ENCODE measurements around the gene AP2B1.

DNA sequence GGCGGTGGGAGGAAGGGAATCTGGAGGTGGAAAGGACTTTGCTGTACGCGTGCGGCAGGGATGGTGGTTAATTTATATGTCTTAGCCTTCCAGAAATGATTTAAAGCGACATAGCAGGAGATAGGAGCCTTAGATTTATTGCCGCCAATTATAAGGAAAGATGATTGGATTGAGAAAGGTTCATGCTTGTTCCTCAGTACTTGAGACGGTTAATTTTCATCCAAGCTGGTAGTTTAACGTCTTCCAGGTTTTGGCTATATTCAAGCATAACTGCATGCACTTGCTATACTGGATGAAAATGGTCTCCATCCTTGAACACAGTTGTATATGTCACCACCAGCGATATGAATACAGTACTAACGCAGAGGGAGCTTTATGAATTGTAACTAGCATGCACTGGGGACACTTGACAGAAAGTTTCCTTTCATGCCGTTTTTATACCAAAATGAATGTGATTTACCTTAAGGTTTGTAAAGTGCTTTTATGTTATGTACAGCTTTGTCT is 8.1 kb upstream of the AP2B1 start:
- TF ChIP-seq, protein P1, sequence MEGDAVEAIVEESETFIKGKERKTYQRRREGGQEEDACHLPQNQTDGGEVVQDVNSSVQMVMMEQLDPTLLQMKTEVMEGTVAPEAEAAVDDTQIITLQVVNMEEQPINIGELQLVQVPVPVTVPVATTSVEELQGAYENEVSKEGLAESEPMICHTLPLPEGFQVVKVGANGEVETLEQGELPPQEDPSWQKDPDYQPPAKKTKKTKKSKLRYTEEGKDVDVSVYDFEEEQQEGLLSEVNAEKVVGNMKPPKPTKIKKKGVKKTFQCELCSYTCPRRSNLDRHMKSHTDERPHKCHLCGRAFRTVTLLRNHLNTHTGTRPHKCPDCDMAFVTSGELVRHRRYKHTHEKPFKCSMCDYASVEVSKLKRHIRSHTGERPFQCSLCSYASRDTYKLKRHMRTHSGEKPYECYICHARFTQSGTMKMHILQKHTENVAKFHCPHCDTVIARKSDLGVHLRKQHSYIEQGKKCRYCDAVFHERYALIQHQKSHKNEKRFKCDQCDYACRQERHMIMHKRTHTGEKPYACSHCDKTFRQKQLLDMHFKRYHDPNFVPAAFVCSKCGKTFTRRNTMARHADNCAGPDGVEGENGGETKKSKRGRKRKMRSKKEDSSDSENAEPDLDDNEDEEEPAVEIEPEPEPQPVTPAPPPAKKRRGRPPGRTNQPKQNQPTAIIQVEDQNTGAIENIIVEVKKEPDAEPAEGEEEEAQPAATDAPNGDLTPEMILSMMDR (IDR thresholded peaks at IDR 0.05): no peak
- TF ChIP-seq NR3C1 (CRISPR knock-in tag; conservative IDR thresholded peaks at IDR 0.05; ENCODE audit: low read depth) (no peak), RELA (CRISPR knock-in tag; IDR thresholded peaks at IDR 0.05; ENCODE audit: borderline replicate concordance) (no peak), ZNF423 (CRISPR knock-in tag; IDR thresholded peaks at IDR 0.05) (no peak), CBFB (CRISPR knock-in tag; IDR thresholded peaks at IDR 0.05; ENCODE audit: low read depth) (no peak), JUN (CRISPR knock-in tag; IDR thresholded peaks at IDR 0.05) (no peak), KAT7 (CRISPR knock-in tag; IDR thresholded peaks at IDR 0.05; ENCODE audit: borderline replicate concordance) (no peak), NFE2L1 (CRISPR knock-in tag; IDR thresholded peaks at IDR 0.05) (no peak), ZNF121 (CRISPR knock-in tag; IDR thresholded peaks at IDR 0.05) (no peak)
- TF ChIP-seq, protein P2, sequence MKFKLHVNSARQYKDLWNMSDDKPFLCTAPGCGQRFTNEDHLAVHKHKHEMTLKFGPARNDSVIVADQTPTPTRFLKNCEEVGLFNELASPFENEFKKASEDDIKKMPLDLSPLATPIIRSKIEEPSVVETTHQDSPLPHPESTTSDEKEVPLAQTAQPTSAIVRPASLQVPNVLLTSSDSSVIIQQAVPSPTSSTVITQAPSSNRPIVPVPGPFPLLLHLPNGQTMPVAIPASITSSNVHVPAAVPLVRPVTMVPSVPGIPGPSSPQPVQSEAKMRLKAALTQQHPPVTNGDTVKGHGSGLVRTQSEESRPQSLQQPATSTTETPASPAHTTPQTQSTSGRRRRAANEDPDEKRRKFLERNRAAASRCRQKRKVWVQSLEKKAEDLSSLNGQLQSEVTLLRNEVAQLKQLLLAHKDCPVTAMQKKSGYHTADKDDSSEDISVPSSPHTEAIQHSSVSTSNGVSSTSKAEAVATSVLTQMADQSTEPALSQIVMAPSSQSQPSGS (CRISPR knock-in tag; IDR thresholded peaks at IDR 0.05; ENCODE audit: borderline replicate concordance, low read depth): no peak
- TF ChIP-seq, protein P3, sequence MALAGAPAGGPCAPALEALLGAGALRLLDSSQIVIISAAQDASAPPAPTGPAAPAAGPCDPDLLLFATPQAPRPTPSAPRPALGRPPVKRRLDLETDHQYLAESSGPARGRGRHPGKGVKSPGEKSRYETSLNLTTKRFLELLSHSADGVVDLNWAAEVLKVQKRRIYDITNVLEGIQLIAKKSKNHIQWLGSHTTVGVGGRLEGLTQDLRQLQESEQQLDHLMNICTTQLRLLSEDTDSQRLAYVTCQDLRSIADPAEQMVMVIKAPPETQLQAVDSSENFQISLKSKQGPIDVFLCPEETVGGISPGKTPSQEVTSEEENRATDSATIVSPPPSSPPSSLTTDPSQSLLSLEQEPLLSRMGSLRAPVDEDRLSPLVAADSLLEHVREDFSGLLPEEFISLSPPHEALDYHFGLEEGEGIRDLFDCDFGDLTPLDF (CRISPR knock-in tag; IDR thresholded peaks at IDR 0.05): no peak
- TF ChIP-seq, protein P4, sequence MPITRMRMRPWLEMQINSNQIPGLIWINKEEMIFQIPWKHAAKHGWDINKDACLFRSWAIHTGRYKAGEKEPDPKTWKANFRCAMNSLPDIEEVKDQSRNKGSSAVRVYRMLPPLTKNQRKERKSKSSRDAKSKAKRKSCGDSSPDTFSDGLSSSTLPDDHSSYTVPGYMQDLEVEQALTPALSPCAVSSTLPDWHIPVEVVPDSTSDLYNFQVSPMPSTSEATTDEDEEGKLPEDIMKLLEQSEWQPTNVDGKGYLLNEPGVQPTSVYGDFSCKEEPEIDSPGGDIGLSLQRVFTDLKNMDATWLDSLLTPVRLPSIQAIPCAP (CRISPR knock-in tag; IDR thresholded peaks at IDR 0.05): no peak
- TF ChIP-seq, protein P5, sequence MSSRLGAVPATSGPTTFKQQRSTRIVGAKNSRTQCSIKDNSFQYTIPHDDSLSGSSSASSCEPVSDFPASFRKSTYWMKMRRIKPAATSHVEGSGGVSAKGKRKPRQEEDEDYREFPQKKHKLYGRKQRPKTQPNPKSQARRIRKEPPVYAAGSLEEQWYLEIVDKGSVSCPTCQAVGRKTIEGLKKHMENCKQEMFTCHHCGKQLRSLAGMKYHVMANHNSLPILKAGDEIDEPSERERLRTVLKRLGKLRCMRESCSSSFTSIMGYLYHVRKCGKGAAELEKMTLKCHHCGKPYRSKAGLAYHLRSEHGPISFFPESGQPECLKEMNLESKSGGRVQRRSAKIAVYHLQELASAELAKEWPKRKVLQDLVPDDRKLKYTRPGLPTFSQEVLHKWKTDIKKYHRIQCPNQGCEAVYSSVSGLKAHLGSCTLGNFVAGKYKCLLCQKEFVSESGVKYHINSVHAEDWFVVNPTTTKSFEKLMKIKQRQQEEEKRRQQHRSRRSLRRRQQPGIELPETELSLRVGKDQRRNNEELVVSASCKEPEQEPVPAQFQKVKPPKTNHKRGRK (CRISPR knock-in tag; IDR thresholded peaks at IDR 0.05; ENCODE audit: borderline replicate concordance): no peak
- TF ChIP-seq, protein P6, sequence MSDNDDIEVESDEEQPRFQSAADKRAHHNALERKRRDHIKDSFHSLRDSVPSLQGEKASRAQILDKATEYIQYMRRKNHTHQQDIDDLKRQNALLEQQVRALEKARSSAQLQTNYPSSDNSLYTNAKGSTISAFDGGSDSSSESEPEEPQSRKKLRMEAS (CRISPR knock-in tag; IDR thresholded peaks at IDR 0.05): no peak
